Lower leg skin (tissue), 3 donors: ENCODE data around the gene NRGN.

ENCODE experiments used
- CTCF ChIP-seq, 3 donors: fragments of 450-650 bp; IDR thresholded peaks; one replicate each; pipeline ENCODE4 v1.5.1; 2016; ENCODE audit warnings: antibody characterized with exemption in 3 of 3, mild to moderate bottlenecking in 3 of 3, moderate library complexity in 2 of 3
- POLR2A ChIP-seq, 2 donors: fragments of 450-650 bp; IDR thresholded peaks; one replicate each; pipeline ENCODE4 v1.6.1; 2016 to 2017; ENCODE audit warnings: antibody characterized with exemption in 2 of 2, mild to moderate bottlenecking in 1 of 2, moderate library complexity in 1 of 2

- TF ChIP-seq CTCF (IDR thresholded peaks at IDR 0.05) = no peak
- no peak for TF ChIP-seq POLR2A (IDR thresholded peaks at IDR 0.05)
These were observed 27.4 kb upstream of the NRGN start for GRCh38 chr11:124712392-124712791.
